HG03103 (cell line): Measurements from ENCODE around the gene ZBED3.
"Not testable (repeated sequence)": the region's sequence is repeated elsewhere in the genome, so short reads cannot be mapped to it uniquely, and the experiment has no call there.

Experiments used
- ATAC-seq: cut with Tn5 transposase; IDR thresholded peaks from one replicate; pipeline ENCODE4 v1.9.1; 2021; ENCODE audit warnings: low read depth; ENCODE audit not compliant: unreplicated experiment

Gene ZBED3

GRCh38 chr5:77080479-77080878 lies 6.6 kb downstream of the ZBED3 start:
- ATAC-seq: not testable (repeated sequence)

GRCh38 chr5:77077829-77078176 lies 9.3 kb downstream of the ZBED3 start:
- ATAC-seq: no peak

GRCh38 chr5:77076961-77077828 lies 9.9 kb downstream of the ZBED3 start:
- ATAC-seq: peak; percentile 78

GRCh38 chr5:77074745-77075144 lies 12.3 kb downstream of the ZBED3 start:
- no peak for ATAC-seq

- ATAC-seq: no peak
Observed at GRCh38 chr5:77073667-77074066, 13.4 kb downstream of the ZBED3 start.

- no peak for ATAC-seq
Observed at GRCh38 chr5:77066823-77067442, 20.2 kb downstream of the ZBED3 start.

- ATAC-seq: no peak
Observed at GRCh38 chr5:77066184-77066583, 20.9 kb downstream of the ZBED3 start.

- ATAC-seq: no peak
Observed at GRCh38 chr5:77065256-77065655, 21.8 kb downstream of the ZBED3 start.

GRCh38 chr5:77064040-77064439 lies 23.0 kb downstream of the ZBED3 start:
- no peak for ATAC-seq

- no peak for ATAC-seq
Observed at GRCh38 chr5:77046416-77047073, 40.5 kb downstream of the ZBED3 start.

- ATAC-seq: no peak
Observed at GRCh38 chr5:77035950-77036349, 51.1 kb downstream of the ZBED3 start.

- ATAC-seq: no peak
Observed at GRCh38 chr5:77033338-77033737, 53.7 kb downstream of the ZBED3 start.

- no peak for ATAC-seq
Observed at GRCh38 chr5:77032635-77033034, 54.5 kb downstream of the ZBED3 start.

GRCh38 chr5:77031891-77032290 lies 55.2 kb downstream of the ZBED3 start:
- ATAC-seq: no peak

GRCh38 chr5:77030097-77031071 lies 56.7 kb downstream of the ZBED3 start, which contains the start of gene AGGF1:
TSS of gene AGGF1 (plus strand) at chr5:77030404. CDS start at chr5:77030767, 363 bp downstream.
- peak; percentile 98 for ATAC-seq

GRCh38 chr5:77029376-77029885 lies 57.7 kb downstream of the ZBED3 start:
- ATAC-seq: no peak

- ATAC-seq: no peak
Observed at GRCh38 chr5:77028631-77029375, 58.3 kb downstream of the ZBED3 start.

- ATAC-seq: no peak
Observed at GRCh38 chr5:77024490-77024889, 62.6 kb downstream of the ZBED3 start.
